Sigmoid colon (tissue), 7 donors: ENCODE results near the gene KHNYN. TPM values are rescaled to one million over a fixed set of nuclear protein-coding genes. Genes with fewer than 3 reads are reported as not detected.

ENCODE experiments used
- DNase-seq: peaks from one replicate; pipeline ENCODE4 v3.0.0-alpha.2; 2019
- H3K27ac ChIP-seq, 4 donors: fragments of 200-600 bp; sonication (generic); one replicate each; pipeline ENCODE4 v1.5.1; 2016 to 2019; ENCODE audit warnings: mild to moderate bottlenecking in 1 of 4
- H3K27me3 ChIP-seq, 3 donors: fragments of 200-600 bp; sonication (generic); one replicate each; pipeline ENCODE4 v1.5.1; 2019; ENCODE audit warnings: mild to moderate bottlenecking in 1 of 3
- H3K36me3 ChIP-seq, 4 donors: fragments of 200-600 bp; sonication (generic); one replicate each; pipeline ENCODE4 v1.5.1; 2016 to 2019
- H3K4me1 ChIP-seq, 4 donors: fragments of 200-600 bp; sonication (generic); one replicate each; pipeline ENCODE4 v1.5.1; 2017 to 2019
- H3K4me3 ChIP-seq, 4 donors: fragments of 200-600 bp; sonication (generic); one replicate each; pipeline ENCODE4 v1.5.1; 2017 to 2019; ENCODE audit warnings: mild to moderate bottlenecking in 2 of 4, moderate library complexity in 1 of 4
- H3K9me3 ChIP-seq, 4 donors: fragments of 200-600 bp in 3 of 4; sonication (generic) in 3 of 4; one replicate each; pipeline versions ENCODE4 v1.5.1 to v1.6.1; 2013 to 2019
- CTCF ChIP-seq, 4 experiments: fragments of 450-650 bp in 3 of 4; fragments of 200-600 bp in 1 of 4; IDR thresholded peaks; one replicate each; pipeline ENCODE4 v1.5.1; 2016 to 2019; ENCODE audit warnings: antibody characterized with exemption in 4 of 4, mild to moderate bottlenecking in 3 of 4, moderate library complexity in 2 of 4
- EP300 ChIP-seq, 4 donors: sonication (generic); formaldehyde crosslinking; IDR thresholded peaks; one replicate each; pipeline ENCODE4 v1.6.1; 2017; ENCODE audit warnings: antibody characterized with exemption in 4 of 4
- POLR2A ChIP-seq, 2 donors: fragments of 450-650 bp; IDR thresholded peaks; one replicate each; pipeline ENCODE4 v1.6.1; 2016; ENCODE audit warnings: antibody characterized with exemption in 2 of 2, mild to moderate bottlenecking in 2 of 2, moderate library complexity in 2 of 2
- POLR2AphosphoS5 ChIP-seq, 4 donors: sonication (generic); formaldehyde crosslinking; IDR thresholded peaks; one replicate each; pipeline ENCODE4 v1.6.1; 2017; ENCODE audit warnings: antibody characterized with exemption in 4 of 4
- WGBS, 2 donors: extraction: QIAGEN DNeasy Blood & Tissue Kit; methylation state at CpG; one replicate each; pipeline ENCODE4 v1.1.7; 2013; 5-methylcytosine and 5-hydroxymethylcytosine counted together
- intact Hi-C: fragments of 100-400 bp; cut with DNase I; formaldehyde crosslinking; loops from one replicate; pipeline ENCODE4 v1.15.1; 2023
- polyA plus RNA-seq, 3 donors: library from polyadenylated mRNA; stranded (reverse); fragments of 200-250 nt; gene quantifications; one replicate each; pipeline ENCODE4 v1.2.3, GENCODE V29; 2013
- total RNA-seq, 4 donors: library from RNA; depleted of rRNA; stranded (reverse); fragments of >200 nt; gene quantifications; one replicate each; pipeline ENCODE4 v1.1.0, GENCODE V29; 2016
- donor health status: healthy with polysubstance abuse.
- donor health status: Bipolar disorder and iron deficiency.
- donor health status: healthy.

KHNYN gene
- total and polyA plus RNA-seq, 7 donors, result 16.2 to 64.6 (median 46.9) TPM

- Histone ChIP-seq H3K4me3 (no peak overlapping the region), H3K27ac (no peak overlapping the region), H3K36me3 (no peaks in the 10 kb centered on the region), H3K9me3 (no peaks in the 10 kb centered on the region), H3K4me1 (no peaks in the 10 kb centered on the region), H3K27me3 (no peaks in the 10 kb centered on the region)
- DNase-seq, result no peak
- intact Hi-C loops, result no loop called here
- TF ChIP-seq POLR2AphosphoS5 (IDR thresholded peaks at IDR 0.05), result no peak
- WGBS, 2 donors, result 93 to 97% methylated on average over 3 of the region's 3 CpGs
Observed at GRCh38 chr14:24459331-24459730, 29.6 kb downstream of the KHNYN start.

GRCh38 chr14:24461336-24461735, 31.6 kb downstream of the KHNYN start:
- H3K4me1 ChIP-seq, result no peaks in the 10 kb centered on the region
- H3K4me3 ChIP-seq, result no peak overlapping the region
- H3K27ac ChIP-seq, result no peak overlapping the region
- H3K27me3 ChIP-seq, result no peaks in the 10 kb centered on the region
- no peak for DNase-seq
- H3K36me3 ChIP-seq, result no peaks in the 10 kb centered on the region
- no peaks in the 10 kb centered on the region for H3K9me3 ChIP-seq
- TF ChIP-seq POLR2A (IDR thresholded peaks at IDR 0.05) (no peak), EP300 (IDR thresholded peaks at IDR 0.05) (no peak), CTCF (IDR thresholded peaks at IDR 0.05) (no peak), POLR2AphosphoS5 (IDR thresholded peaks at IDR 0.05) (no peak)
- intact Hi-C loops, result no loop called here

GRCh38 chr14:24463017-24463883, 33.5 kb downstream of the KHNYN start:
- H3K27me3 ChIP-seq, result no peaks in the 10 kb centered on the region
- no peak for DNase-seq
- TF ChIP-seq POLR2A (IDR thresholded peaks at IDR 0.05), result no peak
- TF ChIP-seq CTCF (IDR thresholded peaks at IDR 0.05), result no peak
- no peak for TF ChIP-seq POLR2AphosphoS5 (IDR thresholded peaks at IDR 0.05)
- no peak for TF ChIP-seq EP300 (IDR thresholded peaks at IDR 0.05)
- intact Hi-C loops, result no loop called here
- no peaks in the 10 kb centered on the region for H3K9me3 ChIP-seq
- H3K4me1 ChIP-seq, result no peaks in the 10 kb centered on the region
- no peak overlapping the region for H3K27ac ChIP-seq
- no peak overlapping the region for H3K4me3 ChIP-seq
- H3K36me3 ChIP-seq, result no peaks in the 10 kb centered on the region
- 24 to 48% methylated on average over 3 to 5 of the region's 5 CpGs for WGBS, 2 donors

- Histone ChIP-seq H3K27ac (no peak overlapping the region), H3K27me3 (no peaks in the 10 kb centered on the region), H3K4me3 (no peak overlapping the region), H3K4me1 (no peaks in the 10 kb centered on the region), H3K36me3 (no peaks in the 10 kb centered on the region), H3K9me3 (no peaks in the 10 kb centered on the region)
- WGBS, 2 donors, result 18 to 56% methylated on average over 4 of the region's 4 CpGs
- intact Hi-C loops, result no loop called here
- no peak for DNase-seq
- TF ChIP-seq POLR2A (IDR thresholded peaks at IDR 0.05), result no peak
- no peak for TF ChIP-seq CTCF (IDR thresholded peaks at IDR 0.05)
- TF ChIP-seq EP300 (IDR thresholded peaks at IDR 0.05), result no peak
- TF ChIP-seq POLR2AphosphoS5 (IDR thresholded peaks at IDR 0.05), result no peak
Observed at GRCh38 chr14:24463884-24464785, 34.4 kb downstream of the KHNYN start.

GRCh38 chr14:24465368-24465767, 35.6 kb downstream of the KHNYN start:
- Histone ChIP-seq H3K36me3 (no peaks in the 10 kb centered on the region), H3K27me3 (no peaks in the 10 kb centered on the region), H3K4me1 (no peaks in the 10 kb centered on the region), H3K27ac (no peak overlapping the region), H3K4me3 (no peak overlapping the region), H3K9me3 (no peaks in the 10 kb centered on the region)
- 90 to 97% methylated on average over 3 of the region's 3 CpGs for WGBS, 2 donors
- intact Hi-C loops, result no loop called here
- no peak for DNase-seq
- TF ChIP-seq POLR2AphosphoS5 (IDR thresholded peaks at IDR 0.05), result no peak
- TF ChIP-seq EP300 (IDR thresholded peaks at IDR 0.05), result no peak
- no peak for TF ChIP-seq POLR2A (IDR thresholded peaks at IDR 0.05)
- no peak for TF ChIP-seq CTCF (IDR thresholded peaks at IDR 0.05)
